Ovary (tissue), 9 donors: ENCODE measurements around the gene TPSG1. TPM values are rescaled to one million over a fixed set of nuclear protein-coding genes. Genes with fewer than 3 reads are reported as not detected.
"Not testable (repeated sequence)": the region's sequence is repeated elsewhere in the genome, so short reads cannot be mapped to it uniquely, and the experiment has no call there.

Source experiments
- DNase-seq, 5 donors: peaks; one replicate each; pipeline ENCODE4 v3.0.0-alpha.2; 2019 to 2020
- H3K27ac ChIP-seq, 2 donors: fragments of 200-600 bp; one replicate each; pipeline versions ENCODE4 v1.5.1 to v1.8.0; 2019 to 2022
- H3K27me3 ChIP-seq: fragments of 200-600 bp; one replicate; pipeline ENCODE4 v1.8.0; 2022
- H3K36me3 ChIP-seq: fragments of 200-600 bp; sonication (generic); one replicate; pipeline ENCODE4 v1.5.1; 2019
- H3K4me1 ChIP-seq: one replicate; pipeline ENCODE4 v1.8.1; 2013; ENCODE audit warnings: mild to moderate bottlenecking, moderate library complexity; ENCODE audit not compliant: insufficient read depth
- H3K4me3 ChIP-seq: fragments of 200-600 bp; sonication (generic); one replicate; pipeline ENCODE4 v1.5.1; 2017
- H3K9me3 ChIP-seq, 2 donors: fragments of 200-600 bp in 1 of 2; sonication (generic) in 1 of 2; one replicate each; pipeline versions ENCODE4 v1.5.1 to v1.8.1; 2013 to 2019; ENCODE audit warnings: mild to moderate bottlenecking in 1 of 2, moderate library complexity in 1 of 2
- CTCF ChIP-seq, 3 donors: fragments of 450-650 bp in 2 of 3; fragments of 200-600 bp in 1 of 3; IDR thresholded peaks; one replicate each; pipeline versions ENCODE4 v1.5.1 to v1.8.0; 2016 to 2022; ENCODE audit warnings: antibody characterized with exemption in 3 of 3, mild to moderate bottlenecking in 1 of 3
- EP300 ChIP-seq: sonication (generic); formaldehyde crosslinking; IDR thresholded peaks from one replicate; pipeline ENCODE4 v1.6.1; 2017; ENCODE audit warnings: antibody characterized with exemption
- POLR2A ChIP-seq: fragments of 450-650 bp; IDR thresholded peaks from one replicate; pipeline ENCODE4 v1.6.1; 2017; ENCODE audit warnings: antibody characterized with exemption, mild to moderate bottlenecking, moderate library complexity
- WGBS, 3 donors: extraction: QIAGEN DNeasy Blood & Tissue Kit in 1 of 3; methylation state at CpG; one replicate each; pipeline versions ENCODE4 v1.1.5 to v1.1.7; 2013 to 2017; 5-methylcytosine and 5-hydroxymethylcytosine counted together
- intact Hi-C, 4 donors: fragments of 100-400 bp; cut with DNase I; formaldehyde crosslinking; loops; one replicate each; pipeline versions ENCODE4 v1.11.0 to v1.15.1; 2022 to 2023
- polyA plus RNA-seq, 2 donors: library from polyadenylated mRNA; stranded (reverse); fragments of 200-250 nt in 1 of 2; fragments of 350-450 nt in 1 of 2; fragmentation: Illumina TruSeq in 1 of 2; extraction: RNeasy Lipid Tissue Mini Kit (QIAGEN cat#74804) in 1 of 2; gene quantifications; one replicate each; pipeline ENCODE4 v1.2.3, GENCODE V29; 2013 to 2014
- total RNA-seq, 7 donors: library from RNA; depleted of rRNA in 2 of 7; stranded (reverse); fragments of >200 nt in 2 of 7; fragmentation: NEBNext Ultra II Directional in 3 of 7; extraction: Animal tissue kit (Norgen Biotek cat#: 25700) in 3 of 7; gene quantifications; one replicate each; pipeline versions ENCODE4 v1.1.0 to v1.2.4, GENCODE V29; 2016 to 2023
- donor health status: DM: no; HTN: no; CAD: no; lungs with moderate emphysema.
- donor health status: DM: no; HTN: no; CAD: no.
- donor health status: Bipolar disorder and iron deficiency.
- donor health status: DM: yes; HTN: yes; CAD: no.
- donor health status: DM: no; HTN: no; CAD: no.
- donor health status: DM: yes; HTN: yes; CAD: no.

The TPSG1 gene
- total and polyA plus RNA-seq, 9 donors = 0.08 to 1.3 (median 0.22) TPM; not detected in 6

DNA sequence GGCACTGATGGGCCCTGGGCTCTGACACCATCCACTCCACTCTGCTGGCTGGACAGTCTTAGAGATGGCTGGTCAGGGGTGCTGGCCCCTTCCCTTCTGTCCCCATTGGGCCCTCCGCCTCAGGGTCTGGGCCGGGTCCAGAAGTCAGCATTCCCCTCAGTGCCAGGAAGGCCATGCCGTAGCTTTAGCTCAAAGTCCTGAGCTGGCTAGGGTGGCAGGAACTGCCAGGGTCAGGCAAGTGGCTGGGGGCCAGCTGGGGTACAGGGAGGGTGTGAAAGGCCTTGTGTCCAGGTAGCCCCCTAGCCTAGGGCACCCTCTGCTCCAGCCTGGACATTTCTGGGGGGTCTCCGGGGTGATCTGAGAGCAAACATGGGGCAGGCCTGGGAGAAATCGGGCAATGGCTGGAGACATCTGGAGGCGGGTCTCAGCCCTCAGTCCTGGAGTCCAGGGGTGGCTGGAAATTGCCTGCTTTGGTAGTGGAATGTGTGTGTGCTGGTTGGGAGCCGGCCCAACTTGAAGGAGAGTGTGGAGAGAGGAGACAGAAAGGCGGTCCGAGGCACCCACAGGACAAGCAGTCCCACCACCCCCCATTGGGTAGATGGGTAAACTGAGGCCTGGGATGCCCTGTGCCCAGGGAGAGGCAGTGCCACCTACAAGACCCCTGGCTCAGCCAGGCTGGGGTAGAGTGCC is 32.5 kb downstream of the TPSG1 start:
- Histone ChIP-seq H3K4me3 (no peak overlapping the region), H3K9me3 (no peaks in the 10 kb centered on the region), H3K36me3 (no peaks in the 10 kb centered on the region), H3K27me3 (no peaks in the 10 kb centered on the region), H3K27ac (peak overlapping the region in 1 of 2 donors; percentile 21), H3K4me1 (peaks cover 2% of the 10 kb centered on the region)
- no peak for TF ChIP-seq POLR2A
- no peak for TF ChIP-seq EP300
- no peak for TF ChIP-seq CTCF (IDR thresholded peaks at IDR 0.05)
- WGBS, 3 donors = 67 to 78% (median 73%) methylated on average over 9 of the region's 9 CpGs
- intact Hi-C loops = loop anchor here in 1 of 4 donors (2.0 to 5.0 kb wide), 2 partner anchors 45 to 86 kb away; no protein-coding TSS in a partner anchor
- no peak for DNase-seq

- DNase-seq, H3K4me3 ChIP-seq, H3K4me1 ChIP-seq, H3K36me3 ChIP-seq, H3K9me3 ChIP-seq, H3K27ac ChIP-seq, H3K27me3 ChIP-seq: not testable (repeated sequence)
- intact Hi-C loops = loop anchor here in 1 of 4 donors (5.0 kb wide), 1 partner anchor 43 kb away; no protein-coding TSS in a partner anchor
- WGBS, 3 donors = 84 to 93% (median 91%) methylated on average over 8 to 11 of the region's 11 CpGs
Observed at GRCh38 chr16:1190789-1191188, 34.3 kb downstream of the TPSG1 start.

DNA sequence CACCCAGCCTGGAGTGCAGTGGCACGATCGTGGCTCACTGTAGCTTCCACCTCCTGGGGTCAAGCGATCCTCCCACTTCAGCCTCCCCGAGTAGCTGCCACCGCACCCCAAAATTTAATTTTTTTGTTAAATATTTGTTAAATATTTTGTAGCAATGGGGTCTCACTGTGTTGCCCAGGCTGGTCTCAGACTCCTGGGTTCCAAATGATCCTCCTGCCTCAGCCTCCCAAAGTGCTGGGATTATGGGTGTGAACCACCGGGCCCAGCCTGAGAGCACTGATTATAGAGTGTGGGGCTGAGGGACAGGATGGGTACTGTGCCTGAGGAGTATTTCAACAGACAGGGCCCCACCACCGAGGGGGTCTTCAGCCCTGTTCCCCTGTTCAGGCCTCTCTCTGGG is 35.6 kb downstream of the TPSG1 start:
- Histone ChIP-seq H3K4me1 (peaks cover 4% of the 10 kb centered on the region), H3K36me3 (no peaks in the 10 kb centered on the region), H3K27ac (no peak overlapping the region), H3K27me3 (no peaks in the 10 kb centered on the region), H3K9me3 (no peaks in the 10 kb centered on the region), H3K4me3 (no peak overlapping the region)
- DNase-seq = no peak
- 71 to 75% (median 74%) methylated on average over 7 of the region's 7 CpGs for WGBS, 3 donors
- TF ChIP-seq EP300 (no peak), POLR2A (no peak), CTCF (IDR thresholded peaks at IDR 0.05) (no peak)
- intact Hi-C loops = loop anchor here in 1 of 4 donors (2.0 kb wide), 1 partner anchor 83 kb away; no protein-coding TSS in a partner anchor

DNA sequence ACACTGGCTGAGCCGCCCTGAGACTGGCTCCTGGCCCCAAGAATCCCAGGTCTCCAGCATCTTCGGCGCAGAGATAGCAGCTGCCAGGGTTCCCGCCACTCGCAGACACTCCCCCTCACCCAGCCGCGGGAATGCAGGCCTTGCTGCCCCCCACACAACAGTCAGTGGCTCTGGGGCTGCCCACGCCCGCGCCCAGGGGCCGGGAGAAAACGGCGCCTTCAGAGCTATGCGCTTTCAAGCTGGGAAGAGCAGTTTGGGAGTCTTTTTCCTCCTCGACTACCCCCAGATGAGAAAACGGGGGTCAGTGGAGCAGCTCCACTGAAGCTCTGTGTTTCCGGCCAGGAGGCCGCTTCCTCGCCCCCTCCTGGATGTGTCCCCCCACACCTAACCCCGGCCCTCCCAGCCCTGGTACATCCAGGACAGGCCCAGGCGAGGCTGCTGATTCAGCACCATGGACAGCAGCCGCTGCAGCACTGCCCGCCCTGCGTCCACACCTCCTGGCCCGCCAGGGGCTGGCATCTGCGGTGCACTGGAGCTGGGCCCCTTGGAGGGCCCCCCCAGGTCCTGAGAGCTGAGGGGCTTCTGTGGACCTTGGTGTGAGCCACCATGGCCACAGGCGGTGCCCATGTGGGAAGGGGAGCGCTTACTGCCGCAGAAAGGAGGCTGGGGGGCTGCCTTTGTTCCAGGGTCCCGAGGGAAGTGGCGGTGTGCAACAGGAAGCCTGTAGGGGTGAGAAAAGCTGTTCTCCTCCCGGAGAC is 36.5 kb downstream of the TPSG1 start:
- intact Hi-C loops = loop anchor here in 1 of 4 donors (2.0 kb wide), 1 partner anchor 82 kb away; no protein-coding TSS in a partner anchor
- Histone ChIP-seq H3K36me3 (no peaks in the 10 kb centered on the region), H3K4me3 (no peak overlapping the region), H3K27me3 (no peaks in the 10 kb centered on the region), H3K27ac (no peak overlapping the region), H3K4me1 (peaks cover 7% of the 10 kb centered on the region), H3K9me3 (no peaks in the 10 kb centered on the region)
- DNase-seq = peak; percentile 61 to 79 (median 75)
- whole genome bisulfite sequencing, 3 donors = 49 to 57% (median 53%) methylated on average over 30 to 32 of the region's 32 CpGs
- TF ChIP-seq CTCF (IDR thresholded peaks at IDR 0.05) = no peak
- TF ChIP-seq EP300 = no peak
- no peak for TF ChIP-seq POLR2A

GRCh38 chr16:1185460-1186207 is 39.4 kb downstream of the TPSG1 start:
- H3K9me3 ChIP-seq, intact Hi-C loops, H3K27me3 ChIP-seq, H3K36me3 ChIP-seq, H3K4me3 ChIP-seq, DNase-seq: not testable (repeated sequence)
- peaks cover 28% of the 10 kb centered on the region for H3K4me1 ChIP-seq
- H3K27ac ChIP-seq = peak overlapping the region in 1 of 2 donors; percentile 16
- WGBS, 3 donors = 78 to 86% (median 81%) methylated on average over 32 to 61 of the region's 86 CpGs
